Activated CD4-positive, alpha-beta T cell treated with anti-CD3 and anti-CD28 coated beads for 24 hours (primary cell): ENCODE data around the gene HK3.

Experiments used
- DNase-seq, 2 donors: peaks; one replicate each; pipeline ENCODE4 v3.0.0-alpha.2; 2020; ENCODE audit warnings: low read depth in 2 of 2

HK3 gene, protein sequence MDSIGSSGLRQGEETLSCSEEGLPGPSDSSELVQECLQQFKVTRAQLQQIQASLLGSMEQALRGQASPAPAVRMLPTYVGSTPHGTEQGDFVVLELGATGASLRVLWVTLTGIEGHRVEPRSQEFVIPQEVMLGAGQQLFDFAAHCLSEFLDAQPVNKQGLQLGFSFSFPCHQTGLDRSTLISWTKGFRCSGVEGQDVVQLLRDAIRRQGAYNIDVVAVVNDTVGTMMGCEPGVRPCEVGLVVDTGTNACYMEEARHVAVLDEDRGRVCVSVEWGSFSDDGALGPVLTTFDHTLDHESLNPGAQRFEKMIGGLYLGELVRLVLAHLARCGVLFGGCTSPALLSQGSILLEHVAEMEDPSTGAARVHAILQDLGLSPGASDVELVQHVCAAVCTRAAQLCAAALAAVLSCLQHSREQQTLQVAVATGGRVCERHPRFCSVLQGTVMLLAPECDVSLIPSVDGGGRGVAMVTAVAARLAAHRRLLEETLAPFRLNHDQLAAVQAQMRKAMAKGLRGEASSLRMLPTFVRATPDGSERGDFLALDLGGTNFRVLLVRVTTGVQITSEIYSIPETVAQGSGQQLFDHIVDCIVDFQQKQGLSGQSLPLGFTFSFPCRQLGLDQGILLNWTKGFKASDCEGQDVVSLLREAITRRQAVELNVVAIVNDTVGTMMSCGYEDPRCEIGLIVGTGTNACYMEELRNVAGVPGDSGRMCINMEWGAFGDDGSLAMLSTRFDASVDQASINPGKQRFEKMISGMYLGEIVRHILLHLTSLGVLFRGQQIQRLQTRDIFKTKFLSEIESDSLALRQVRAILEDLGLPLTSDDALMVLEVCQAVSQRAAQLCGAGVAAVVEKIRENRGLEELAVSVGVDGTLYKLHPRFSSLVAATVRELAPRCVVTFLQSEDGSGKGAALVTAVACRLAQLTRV

DNA sequence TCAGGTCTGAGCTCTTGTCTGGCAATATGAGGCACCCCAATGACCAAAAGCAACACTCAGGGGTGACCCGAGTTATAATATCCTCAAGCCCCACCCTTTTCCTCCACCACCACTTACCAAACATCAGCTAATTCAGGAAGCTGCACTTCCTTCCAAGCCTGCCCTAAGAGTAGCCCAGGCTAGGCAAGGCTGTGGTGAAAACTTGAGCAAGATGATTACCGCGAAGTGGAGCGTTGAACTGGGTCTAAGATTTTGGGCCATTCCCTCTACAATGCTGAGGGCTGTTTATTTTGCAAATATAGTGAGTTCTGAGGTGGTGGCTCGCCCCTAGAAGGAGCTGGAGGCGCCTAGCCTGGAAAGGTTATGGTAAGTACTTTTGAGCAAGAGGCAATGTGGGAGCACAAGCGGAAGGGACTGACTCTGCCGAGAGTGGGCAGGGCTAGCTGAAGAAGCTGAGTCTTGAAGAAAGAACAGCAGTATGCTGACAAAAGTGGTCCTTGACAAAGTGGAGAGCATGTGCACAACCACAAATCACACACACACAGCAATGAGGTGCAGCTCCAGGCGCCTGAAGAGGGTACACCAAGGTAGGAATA lies at the start of gene HK3:
Gene HK3, minus strand, starts transcription at position 51 of the 596 bp plus-strand sequence. CDS start 3,187 bp downstream, outside the sequence.
- no peak for DNase-seq

DNA sequence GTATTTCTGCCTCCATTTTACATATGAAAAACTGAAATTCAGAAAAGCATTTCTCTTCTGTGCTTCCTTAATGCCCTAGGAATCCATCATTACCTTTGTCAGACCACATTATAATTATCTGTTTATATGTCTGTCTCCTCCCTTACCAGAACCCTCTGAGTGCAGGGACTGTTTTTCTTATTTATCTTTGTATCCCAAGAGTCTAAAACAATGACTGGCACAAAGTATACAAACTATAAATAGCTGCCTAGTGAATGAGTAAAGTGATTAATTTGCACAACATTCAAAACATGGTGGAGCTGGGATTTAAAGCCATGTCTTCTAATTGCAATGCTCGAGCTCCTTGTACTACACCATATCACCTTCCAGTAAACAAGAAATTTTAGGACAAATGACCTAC lies 49.3 kb upstream of the HK3 start:
- DNase-seq = no peak

DNA sequence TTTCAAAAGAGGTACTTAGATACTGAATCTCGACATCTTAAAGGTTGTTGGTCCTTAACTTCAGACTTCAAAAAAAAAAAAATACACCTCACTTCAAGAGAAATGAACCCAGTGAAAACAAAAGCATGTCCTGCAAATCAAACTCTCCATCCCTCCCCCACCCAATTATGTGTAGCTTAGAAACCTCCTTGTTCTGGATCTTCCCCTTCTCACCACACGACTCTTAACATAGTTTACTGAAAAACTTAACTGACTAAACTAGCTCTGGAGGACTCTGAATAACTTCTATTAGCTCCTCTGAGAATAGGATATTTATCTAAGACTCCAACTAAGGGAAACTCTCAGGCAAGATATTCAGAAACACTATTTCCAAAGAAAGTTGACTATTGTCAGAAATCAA lies 48.7 kb upstream of the HK3 start:
- no peak for DNase-seq

DNA sequence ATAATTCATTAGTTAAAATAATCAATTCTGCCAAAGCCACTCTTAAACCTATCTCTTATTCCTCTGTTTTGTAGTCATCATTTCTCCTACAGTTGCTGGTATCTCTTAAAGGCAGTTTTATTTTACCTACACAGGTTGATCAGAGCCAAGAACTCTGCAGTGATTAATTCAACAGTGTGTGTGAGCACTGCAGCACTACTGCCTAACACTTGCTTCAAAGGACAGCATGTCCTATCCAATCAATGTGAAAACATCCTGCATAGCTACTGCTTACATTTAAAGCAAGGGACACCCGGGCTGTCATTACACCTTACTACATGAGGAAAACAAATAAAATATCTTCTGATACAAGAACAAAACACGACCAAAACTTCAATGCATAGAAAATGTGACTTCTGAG lies 45.1 kb upstream of the HK3 start:
- no peak for DNase-seq

DNA sequence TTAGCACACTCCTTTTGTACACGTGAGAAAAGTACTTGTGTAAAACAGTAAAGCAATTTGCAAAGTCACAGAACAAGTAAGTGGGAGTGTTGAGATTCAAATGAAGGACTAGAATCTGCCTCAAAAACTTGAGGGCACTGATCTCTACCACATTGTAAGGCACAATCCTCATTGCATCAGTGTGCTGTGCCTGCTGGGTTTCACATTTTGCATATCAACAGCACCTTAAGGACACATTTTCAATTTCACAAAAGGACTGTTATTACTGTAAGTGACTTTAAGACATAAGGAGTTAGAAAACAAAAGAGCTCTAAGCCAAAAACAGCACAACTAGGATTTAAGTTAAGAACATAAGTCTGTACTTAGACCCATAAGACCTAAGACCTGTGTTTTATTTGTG lies 44.7 kb upstream of the HK3 start:
- no peak for DNase-seq

DNA sequence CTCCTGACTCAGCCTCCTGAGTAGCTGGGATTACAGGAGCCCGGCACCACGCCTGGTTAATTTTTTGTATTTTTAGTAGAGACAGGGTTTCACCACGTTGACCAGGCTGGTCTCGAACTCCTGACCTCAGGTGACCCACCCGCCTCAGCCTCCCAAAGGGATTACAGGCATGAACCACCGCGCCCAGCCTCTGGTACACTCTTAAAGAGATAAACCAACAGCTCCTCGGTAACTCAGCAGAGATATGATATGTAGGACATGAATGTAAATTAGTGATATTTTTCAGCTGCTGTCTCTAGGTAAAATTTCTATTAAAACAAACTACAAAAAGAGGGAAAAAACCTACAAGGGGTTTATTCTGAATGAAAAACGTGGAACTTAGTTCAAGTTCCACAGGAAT lies 42.8 kb upstream of the HK3 start:
- DNase-seq = no peak

DNA sequence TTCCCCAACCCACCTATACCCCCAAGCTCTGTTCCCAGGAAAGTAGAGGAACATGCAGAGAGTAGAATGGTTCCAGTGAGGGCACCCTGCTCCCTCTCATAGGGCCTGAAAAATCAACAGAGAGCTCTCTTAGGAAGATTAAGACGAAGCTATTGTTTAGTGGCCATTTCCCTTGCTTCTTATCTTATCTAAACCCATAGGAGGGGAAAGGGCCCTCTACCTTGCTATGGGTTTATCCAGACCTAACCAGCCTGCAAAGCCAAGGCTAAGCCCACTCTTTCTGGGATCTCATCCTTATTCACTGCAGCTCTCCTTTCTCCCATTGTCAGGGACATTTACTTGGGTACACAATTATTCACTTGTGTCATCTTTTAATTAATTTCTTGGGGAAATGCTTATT lies 39.3 kb upstream of the HK3 start:
- no peak for DNase-seq

DNA sequence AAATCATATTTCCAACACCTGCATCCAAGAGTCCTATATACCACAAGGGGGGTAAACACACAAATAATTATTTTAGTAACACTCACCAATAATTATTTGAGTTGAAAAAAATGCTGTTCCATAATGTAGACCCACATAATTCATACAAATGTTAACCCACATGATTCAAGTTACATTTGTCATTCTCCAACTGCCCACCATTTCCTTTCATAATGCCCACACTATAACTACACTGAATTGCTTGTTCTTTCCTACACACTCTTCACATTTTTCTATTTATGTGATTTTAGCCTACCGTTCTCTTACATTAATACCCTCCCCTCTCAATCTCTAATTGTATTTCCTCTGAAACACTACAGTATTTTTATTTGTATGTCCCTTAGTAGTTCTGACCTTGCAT lies 35.9 kb upstream of the HK3 start:
- DNase-seq = no peak

DNA sequence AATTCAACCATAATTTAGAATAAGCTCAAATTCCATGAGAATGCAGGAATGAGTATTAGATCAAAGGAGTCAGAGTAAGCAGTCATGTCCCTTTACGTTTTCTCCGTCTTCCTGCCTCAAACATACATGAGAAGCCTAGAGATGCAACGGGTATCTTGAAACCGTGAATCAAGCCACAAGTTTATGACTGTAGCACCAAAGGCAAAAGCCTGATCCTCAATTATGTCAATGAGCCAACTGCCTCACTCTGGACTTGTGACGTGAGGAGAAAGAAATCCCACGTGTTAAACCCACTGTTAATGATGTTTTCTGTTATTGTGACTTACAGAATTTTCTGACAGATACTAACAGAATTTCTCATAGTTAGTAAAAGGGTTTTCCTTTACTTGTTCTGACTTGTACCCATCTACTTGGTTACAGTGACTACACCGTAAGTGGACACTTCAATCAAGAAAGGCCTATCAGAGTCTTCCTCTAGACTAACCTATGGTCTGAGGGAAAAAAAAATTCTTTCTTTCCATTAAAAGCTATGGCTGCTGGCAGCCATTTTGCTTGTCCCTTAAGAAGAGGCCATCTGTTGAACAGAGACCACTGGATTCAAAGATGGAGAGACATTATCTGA lies 35.3 kb upstream of the HK3 start:
- no peak for DNase-seq

DNA sequence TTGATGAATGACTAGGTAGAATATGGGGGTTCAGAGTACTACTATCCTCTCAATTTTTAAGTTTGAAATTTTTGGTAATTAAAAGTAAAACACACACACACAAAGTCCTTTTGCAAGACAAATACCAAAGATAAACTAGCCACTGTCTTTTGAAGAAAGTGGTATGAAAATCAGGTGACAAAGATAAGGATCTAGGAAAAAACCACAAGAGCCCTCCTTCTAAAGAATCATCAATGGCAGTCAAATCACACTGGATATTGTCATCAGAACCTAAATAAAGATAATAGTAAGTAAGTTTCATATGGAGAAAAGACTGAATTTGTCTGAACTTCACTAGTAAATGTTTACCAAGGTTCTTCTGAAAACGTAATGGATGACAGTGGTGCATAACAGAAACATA lies 30.5 kb upstream of the HK3 start:
- DNase-seq = no peak

DNA sequence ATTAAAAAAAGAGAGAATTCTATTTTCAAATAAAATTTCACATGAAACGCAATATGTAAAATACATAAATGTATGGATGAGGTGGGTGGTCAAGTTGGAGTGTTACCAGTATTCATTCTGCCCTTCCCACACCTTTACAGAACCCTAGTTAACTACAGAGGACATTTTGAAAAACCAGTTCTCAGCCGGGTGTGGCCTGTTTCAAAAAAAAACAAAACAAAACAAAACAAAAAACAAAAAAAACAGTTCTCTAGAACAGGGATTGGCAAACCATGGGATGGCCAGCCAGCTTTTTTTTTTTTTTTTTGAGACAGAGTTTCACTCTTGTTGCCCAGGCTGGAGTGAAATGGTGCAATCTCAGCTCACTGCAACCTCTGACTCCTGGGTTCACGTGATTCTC lies 28.4 kb upstream of the HK3 start:
- no peak for DNase-seq

DNA sequence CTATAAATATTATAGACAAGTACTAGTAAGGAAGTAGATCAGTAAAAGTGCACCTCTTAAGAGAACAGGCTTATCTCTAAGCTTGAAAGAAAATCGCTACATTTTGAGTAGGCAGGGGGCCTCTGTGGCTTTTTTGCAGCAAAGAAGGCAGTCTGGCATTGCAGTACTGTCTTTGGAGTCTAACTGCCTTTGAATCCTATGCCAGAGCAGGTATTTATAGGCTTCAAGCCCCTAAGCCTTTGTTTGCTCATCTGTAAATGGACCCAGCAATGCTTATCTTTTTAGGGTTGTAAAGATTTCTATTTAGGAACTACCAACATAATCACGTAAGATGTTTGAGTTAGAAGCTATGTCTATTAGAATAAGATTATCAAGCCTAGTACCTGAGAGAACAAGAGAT lies 23.7 kb upstream of the HK3 start:
- DNase-seq = no peak

DNA sequence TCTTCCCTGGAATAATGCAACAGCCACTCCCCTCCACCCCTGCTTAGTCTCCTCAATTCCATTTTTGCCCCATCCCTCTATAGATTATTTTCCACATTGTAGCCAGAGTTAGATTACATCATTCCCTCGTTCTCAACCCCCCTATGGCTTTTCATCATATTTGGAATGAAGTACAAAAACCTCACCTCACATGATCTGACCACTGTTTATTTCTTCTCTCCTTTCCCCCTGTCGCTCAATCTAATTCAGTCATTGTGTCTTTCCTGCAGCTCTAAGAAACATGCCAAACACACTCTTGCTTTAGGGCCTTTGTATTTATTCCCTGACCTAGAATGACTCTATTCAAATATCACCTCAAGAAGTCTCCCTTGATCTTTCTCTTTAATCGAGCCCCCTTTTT lies 22.6 kb upstream of the HK3 start:
- DNase-seq = no peak

DNA sequence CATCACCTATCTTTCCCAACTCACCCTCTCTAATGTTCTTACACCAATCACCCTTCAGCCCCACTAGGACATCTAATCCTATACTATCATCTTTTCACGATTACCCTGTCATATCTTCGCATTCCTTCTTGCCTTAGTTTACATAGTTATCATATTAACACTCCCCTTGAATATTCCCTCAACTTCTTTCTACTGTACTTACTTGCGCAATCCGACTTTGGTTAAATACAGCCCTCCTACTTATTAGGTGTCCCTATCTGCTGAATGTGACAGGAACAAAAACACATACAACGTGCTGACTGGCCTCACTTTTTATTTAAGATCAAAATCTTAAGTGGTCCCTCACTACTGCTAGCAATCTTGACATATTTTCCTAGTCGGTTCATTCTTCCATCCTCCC lies 19.5 kb upstream of the HK3 start:
- no peak for DNase-seq

DNA sequence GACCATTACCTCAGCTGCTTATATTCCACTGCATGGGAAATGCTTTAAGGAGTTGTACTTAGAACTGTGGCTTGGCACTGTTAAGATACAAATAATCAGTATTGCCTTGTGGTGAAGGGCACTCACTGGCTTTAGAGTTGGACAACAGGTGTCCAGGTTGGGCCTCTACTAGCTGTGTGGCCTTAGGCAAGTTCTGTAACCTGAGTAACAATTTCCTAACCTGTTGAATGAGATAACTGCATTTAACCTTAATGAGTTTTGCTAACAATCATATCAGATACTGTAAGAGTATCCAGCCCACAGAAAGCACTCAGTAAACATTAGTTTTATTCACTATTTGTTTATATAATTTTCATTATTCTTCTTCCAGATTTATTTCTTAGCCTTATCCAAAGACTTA lies 17.2 kb upstream of the HK3 start:
- DNase-seq = no peak

DNA sequence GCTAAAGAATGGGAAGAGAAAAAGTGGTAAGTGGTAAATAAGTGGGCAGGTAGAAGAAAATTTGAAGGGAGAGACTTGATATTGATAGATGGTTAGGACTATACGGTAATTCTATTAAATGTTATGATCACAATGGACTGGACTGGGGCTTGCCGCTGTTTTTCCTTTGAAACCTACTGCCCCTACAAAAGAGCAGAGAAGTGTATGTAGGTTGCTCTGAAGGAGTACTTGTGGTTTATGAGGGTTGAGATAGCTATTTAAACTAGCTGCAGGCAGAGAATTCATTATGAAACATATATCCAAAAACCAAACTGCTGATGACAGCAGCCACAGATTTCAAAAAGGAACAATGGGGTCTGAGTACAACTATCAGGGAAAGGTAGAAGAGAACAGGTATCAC lies 16.8 kb upstream of the HK3 start:
- DNase-seq = no peak

DNA sequence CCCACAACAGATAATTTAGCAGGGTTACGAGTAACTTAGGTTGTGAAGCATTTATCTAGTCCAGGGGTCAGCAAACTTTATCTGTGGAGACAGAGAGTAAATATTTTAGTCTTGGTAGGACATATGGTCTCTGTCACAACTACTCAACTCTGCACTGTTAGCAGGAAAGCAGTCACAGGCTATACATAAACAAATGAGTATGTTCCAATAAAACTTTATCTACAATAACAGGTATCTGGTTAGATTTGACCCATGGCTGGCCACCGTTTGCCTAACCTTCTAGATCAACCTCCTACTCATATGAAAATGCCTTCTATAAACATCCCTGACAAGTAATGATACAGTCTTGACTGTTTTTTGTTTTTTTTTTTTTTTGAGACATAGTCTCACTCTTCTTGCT lies 13.0 kb upstream of the HK3 start:
- no peak for DNase-seq

DNA sequence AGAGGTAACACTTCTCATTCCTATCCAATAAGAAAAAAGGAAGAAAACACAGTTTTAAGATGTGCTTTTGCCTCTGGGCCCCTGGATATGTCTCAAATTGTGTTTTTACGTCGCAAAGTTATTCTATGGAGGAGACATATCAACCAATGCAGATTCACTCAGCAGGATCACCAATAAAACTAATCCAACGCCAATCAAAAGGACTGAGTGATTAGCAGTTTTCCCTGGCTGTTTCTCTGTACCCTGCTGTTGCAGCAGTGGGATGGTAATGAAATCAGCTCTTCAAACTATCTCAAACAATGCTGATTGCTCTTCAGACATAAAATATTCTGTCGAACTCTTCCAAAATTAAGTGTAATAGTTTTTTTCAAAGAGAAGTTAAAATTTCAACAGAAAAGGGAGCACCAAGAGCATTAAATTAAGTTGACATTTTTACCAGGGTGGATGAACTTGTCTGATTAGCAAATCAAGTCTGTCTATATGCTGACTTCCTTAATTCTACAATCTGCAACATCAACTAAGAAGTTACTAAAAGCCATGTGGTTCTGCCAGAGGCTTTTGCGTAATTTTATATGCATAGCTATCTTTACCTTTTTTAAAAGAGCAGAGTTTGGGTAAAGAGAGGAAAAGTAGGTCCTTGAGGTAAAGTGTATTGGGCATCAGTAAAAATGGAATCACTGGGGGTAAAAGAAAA lies 9.7 kb upstream of the HK3 start:
- no peak for DNase-seq

DNA sequence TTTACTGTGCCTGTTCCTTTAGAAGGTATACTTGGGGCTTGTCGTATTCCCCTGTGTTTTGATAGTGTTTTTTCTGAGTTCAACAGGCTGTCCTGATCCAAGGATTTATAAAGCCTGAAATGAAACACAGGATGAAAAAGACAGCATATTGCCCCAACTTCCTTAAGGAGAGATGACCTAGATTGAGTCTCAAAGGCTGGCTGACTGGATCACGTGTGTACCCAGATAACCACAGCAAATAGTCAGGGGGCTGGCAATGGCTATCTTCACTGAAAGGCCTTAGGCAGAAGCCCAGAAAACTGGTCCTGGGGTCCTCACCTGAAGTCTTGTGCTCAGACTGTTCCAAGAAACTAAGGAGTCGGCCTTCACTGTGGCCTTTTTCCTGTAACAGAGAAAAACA lies 7.7 kb upstream of the HK3 start:
- no peak for DNase-seq

DNA sequence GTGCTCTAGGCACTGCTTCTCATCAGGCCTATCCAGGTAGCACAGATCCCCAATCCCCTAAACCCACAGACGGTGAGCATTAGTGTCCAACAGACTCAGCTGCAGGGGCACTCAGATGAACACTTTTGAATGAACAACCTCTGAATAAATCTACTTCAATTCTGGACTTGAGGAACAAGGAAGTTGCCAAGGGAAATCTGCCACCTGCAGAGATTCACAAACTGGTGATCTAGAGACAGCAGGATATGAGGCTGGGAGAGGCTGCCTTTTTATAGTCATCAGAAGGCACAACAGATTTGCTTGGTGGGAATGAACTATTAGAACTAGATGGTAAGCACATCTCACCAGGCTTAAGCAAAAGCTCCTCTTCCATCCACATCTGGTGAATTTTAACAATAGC lies 7.0 kb upstream of the HK3 start:
- no peak for DNase-seq

DNA sequence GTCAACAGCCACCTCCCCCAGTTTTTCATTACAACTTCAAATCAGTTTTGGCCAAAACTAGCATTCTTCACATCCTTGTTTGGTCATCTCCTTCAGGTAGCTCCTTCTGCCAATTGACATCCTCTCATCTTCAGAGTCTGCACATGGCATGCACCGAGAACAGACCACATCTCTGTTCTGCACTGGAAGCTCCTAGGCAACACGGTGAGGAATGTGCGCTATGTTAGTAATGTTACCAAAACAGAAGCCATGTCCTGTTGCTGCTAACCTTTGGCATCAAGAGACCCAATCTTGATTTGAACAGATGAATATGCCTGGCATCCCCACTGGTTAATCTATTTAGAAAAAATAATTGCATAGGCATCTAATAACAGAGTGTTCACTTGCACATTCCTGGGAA lies 5.1 kb upstream of the HK3 start:
- DNase-seq = no peak
